Measurements from ENCODE around the gene CDADC1.

DNA sequence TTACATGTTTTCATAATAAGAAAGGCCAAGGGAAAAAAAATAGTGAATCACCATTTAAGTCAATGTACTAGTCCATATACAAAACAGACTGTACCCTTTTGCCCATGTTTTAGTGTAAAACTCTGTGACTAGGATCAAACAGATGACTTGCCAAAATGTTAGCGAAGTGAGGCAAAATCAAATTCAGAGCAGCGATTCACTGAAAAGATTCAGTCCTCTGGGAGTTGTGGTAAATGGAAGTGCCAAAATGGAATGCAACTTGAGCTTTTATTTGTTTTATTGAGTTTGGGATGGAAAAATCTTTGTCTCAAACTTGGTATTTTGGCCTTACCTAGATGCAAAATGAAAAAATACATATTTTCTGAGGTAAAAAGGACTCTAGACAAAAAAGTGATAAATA is 9.1 kb downstream of the CDADC1 start:
- TF ChIP-seq, protein P1, sequence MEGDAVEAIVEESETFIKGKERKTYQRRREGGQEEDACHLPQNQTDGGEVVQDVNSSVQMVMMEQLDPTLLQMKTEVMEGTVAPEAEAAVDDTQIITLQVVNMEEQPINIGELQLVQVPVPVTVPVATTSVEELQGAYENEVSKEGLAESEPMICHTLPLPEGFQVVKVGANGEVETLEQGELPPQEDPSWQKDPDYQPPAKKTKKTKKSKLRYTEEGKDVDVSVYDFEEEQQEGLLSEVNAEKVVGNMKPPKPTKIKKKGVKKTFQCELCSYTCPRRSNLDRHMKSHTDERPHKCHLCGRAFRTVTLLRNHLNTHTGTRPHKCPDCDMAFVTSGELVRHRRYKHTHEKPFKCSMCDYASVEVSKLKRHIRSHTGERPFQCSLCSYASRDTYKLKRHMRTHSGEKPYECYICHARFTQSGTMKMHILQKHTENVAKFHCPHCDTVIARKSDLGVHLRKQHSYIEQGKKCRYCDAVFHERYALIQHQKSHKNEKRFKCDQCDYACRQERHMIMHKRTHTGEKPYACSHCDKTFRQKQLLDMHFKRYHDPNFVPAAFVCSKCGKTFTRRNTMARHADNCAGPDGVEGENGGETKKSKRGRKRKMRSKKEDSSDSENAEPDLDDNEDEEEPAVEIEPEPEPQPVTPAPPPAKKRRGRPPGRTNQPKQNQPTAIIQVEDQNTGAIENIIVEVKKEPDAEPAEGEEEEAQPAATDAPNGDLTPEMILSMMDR (IDR thresholded peaks at IDR 0.05; ENCODE audit: low read depth, low read length, missing input control): no peak
- TF ChIP-seq, protein P2, sequence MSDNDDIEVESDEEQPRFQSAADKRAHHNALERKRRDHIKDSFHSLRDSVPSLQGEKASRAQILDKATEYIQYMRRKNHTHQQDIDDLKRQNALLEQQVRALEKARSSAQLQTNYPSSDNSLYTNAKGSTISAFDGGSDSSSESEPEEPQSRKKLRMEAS (IDR thresholded peaks at IDR 0.05): no peak
- TF ChIP-seq JUND (IDR thresholded peaks at IDR 0.05): no peak
- no peak for TF ChIP-seq TAF1 (conservative IDR thresholded peaks at IDR 0.05)
- TF ChIP-seq GABPA (IDR thresholded peaks at IDR 0.05 in 1 of 2, conservative IDR thresholded peaks at IDR 0.05 in 1 of 2): no peak
- TF ChIP-seq RXRA (IDR thresholded peaks at IDR 0.05): no peak
- TF ChIP-seq FOXA1 (IDR thresholded peaks at IDR 0.05): no peak
- TF ChIP-seq, protein P3, sequence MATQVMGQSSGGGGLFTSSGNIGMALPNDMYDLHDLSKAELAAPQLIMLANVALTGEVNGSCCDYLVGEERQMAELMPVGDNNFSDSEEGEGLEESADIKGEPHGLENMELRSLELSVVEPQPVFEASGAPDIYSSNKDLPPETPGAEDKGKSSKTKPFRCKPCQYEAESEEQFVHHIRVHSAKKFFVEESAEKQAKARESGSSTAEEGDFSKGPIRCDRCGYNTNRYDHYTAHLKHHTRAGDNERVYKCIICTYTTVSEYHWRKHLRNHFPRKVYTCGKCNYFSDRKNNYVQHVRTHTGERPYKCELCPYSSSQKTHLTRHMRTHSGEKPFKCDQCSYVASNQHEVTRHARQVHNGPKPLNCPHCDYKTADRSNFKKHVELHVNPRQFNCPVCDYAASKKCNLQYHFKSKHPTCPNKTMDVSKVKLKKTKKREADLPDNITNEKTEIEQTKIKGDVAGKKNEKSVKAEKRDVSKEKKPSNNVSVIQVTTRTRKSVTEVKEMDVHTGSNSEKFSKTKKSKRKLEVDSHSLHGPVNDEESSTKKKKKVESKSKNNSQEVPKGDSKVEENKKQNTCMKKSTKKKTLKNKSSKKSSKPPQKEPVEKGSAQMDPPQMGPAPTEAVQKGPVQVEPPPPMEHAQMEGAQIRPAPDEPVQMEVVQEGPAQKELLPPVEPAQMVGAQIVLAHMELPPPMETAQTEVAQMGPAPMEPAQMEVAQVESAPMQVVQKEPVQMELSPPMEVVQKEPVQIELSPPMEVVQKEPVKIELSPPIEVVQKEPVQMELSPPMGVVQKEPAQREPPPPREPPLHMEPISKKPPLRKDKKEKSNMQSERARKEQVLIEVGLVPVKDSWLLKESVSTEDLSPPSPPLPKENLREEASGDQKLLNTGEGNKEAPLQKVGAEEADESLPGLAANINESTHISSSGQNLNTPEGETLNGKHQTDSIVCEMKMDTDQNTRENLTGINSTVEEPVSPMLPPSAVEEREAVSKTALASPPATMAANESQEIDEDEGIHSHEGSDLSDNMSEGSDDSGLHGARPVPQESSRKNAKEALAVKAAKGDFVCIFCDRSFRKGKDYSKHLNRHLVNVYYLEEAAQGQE (IDR thresholded peaks at IDR 0.05): no peak
- no peak for TF ChIP-seq RAD21 (IDR thresholded peaks at IDR 0.05)
- no peak for TF ChIP-seq YY1 (IDR thresholded peaks at IDR 0.05)
- TF ChIP-seq HNF4A (conservative IDR thresholded peaks at IDR 0.05): no peak
- TF ChIP-seq EGR1 (IDR thresholded peaks at IDR 0.05; ENCODE audit: low read depth in 2 of 2): no peak
